Right cardiac atrium (tissue), 5 donors: ENCODE results near the gene ZSWIM6. TPM values are rescaled to one million over a fixed set of nuclear protein-coding genes. Genes with fewer than 3 reads are reported as not detected.

Experiments
- ATAC-seq, 2 donors: fragments of 200-7000 bp; cut with Tn5 transposase; one replicate each; pipeline versions ENCODE4 v1.8.0 to v1.9.1; 2020; ENCODE audit warnings: moderate library complexity in 2 of 2, mild to moderate bottlenecking in 1 of 2
- DNase-seq, 3 donors: peaks; one replicate each; pipeline ENCODE4 v3.0.0-alpha.2; 2020
- H3K27ac ChIP-seq: one replicate; pipeline ENCODE4 v1.5.1; 2013; ENCODE audit warnings: mild to moderate bottlenecking, low read length, control low read depth, moderate library complexity
- H3K27me3 ChIP-seq: one replicate; pipeline ENCODE4 v1.6.1; 2013; ENCODE audit not compliant: control insufficient read depth, insufficient read depth
- H3K4me1 ChIP-seq: one replicate; pipeline ENCODE4 v1.6.1; 2013; ENCODE audit warnings: low read length; ENCODE audit not compliant: control insufficient read depth, insufficient read depth
- H3K4me3 ChIP-seq: one replicate; pipeline ENCODE4 v1.5.1; 2013; ENCODE audit warnings: low read length, control low read depth
- H3K9me3 ChIP-seq: one replicate; pipeline ENCODE4 v1.6.1; 2013; ENCODE audit warnings: low read length; ENCODE audit not compliant: control insufficient read depth
- WGBS: extraction: QIAGEN DNeasy Blood & Tissue Kit; methylation state at CpG from one replicate; pipeline ENCODE4 v1.1.7; 2013; 5-methylcytosine and 5-hydroxymethylcytosine counted together
- intact Hi-C, 4 donors: fragments of 100-400 bp; cut with DNase I; formaldehyde crosslinking; loops; one replicate each; pipeline versions ENCODE4 v1.11.0 to v1.14.0; 2022 to 2023
- polyA plus RNA-seq: library from polyadenylated mRNA; stranded (reverse); fragments of 200-250 nt; gene quantifications from one replicate; pipeline ENCODE4 v1.2.3, GENCODE V29; 2013
- total RNA-seq, 4 donors: library from RNA; stranded (reverse); fragmentation: NEBNext Ultra II Directional; extraction: Animal tissue kit (Norgen Biotek cat#: 25700); gene quantifications; one replicate each; pipeline ENCODE4 v1.2.1, GENCODE V29; 2021
- donor health status: healthy with polysubstance abuse.
- donor health status: DM: no; HTN: yes; CAD: no.
- donor health status: DM: no; HTN: no; CAD: no.
- donor health status: DM: no; HTN: yes; CAD: no; lungs with severe emphysema.
- donor health status: DM: yes; HTN: yes; CAD: no.

ZSWIM6 gene
- total and polyA plus RNA-seq, 5 donors: 2.5 to 7.9 (median 6.8) TPM

GRCh38 chr5:61333321-61333953, 1.4 kb downstream of the ZSWIM6 start:
- DNase-seq (peak; percentile 50 to 81 (median 80)), ATAC-seq (peak in 1 of 2 donors; percentile 0)
- intact Hi-C loops: loop anchor here in 3 of 4 donors (5.0 to 10.0 kb wide), 5 partner anchors 71 to 324 kb away; partner anchors contain the start of gene SMIM15 (in 1 of the 3)
- peaks cover 4% of the 10 kb centered on the region for H3K4me1 ChIP-seq
- peak overlapping the region; percentile 94 for H3K4me3 ChIP-seq
- no peaks in the 10 kb centered on the region for H3K27me3 ChIP-seq
- WGBS: under 1% methylated on average over 71 of the region's 75 CpGs
- no peaks in the 10 kb centered on the region for H3K9me3 ChIP-seq
- peak overlapping the region; percentile 40 for H3K27ac ChIP-seq

GRCh38 chr5:61333954-61334867, 2.2 kb downstream of the ZSWIM6 start:
- Histone ChIP-seq H3K4me3 (peak overlapping the region; percentile 94), H3K27ac (no peak overlapping the region), H3K4me1 (peaks cover 4% of the 10 kb centered on the region), H3K27me3 (no peaks in the 10 kb centered on the region), H3K9me3 (no peaks in the 10 kb centered on the region)
- intact Hi-C loops: loop anchor here in 3 of 4 donors (5.0 to 10.0 kb wide), 5 partner anchors 71 to 323 kb away; partner anchors contain the start of gene SMIM15 (in 1 of the 3)
- WGBS: 12% methylated on average over 17 of the region's 17 CpGs
- no peak for ATAC-seq
- DNase-seq: no peak

GRCh38 chr5:61334868-61335615, 3.0 kb downstream of the ZSWIM6 start:
- Histone ChIP-seq H3K4me1 (peaks cover 4% of the 10 kb centered on the region), H3K27ac (no peak overlapping the region), H3K4me3 (peak overlapping the region; percentile 94), H3K9me3 (no peaks in the 10 kb centered on the region), H3K27me3 (no peaks in the 10 kb centered on the region)
- 36% methylated on average over 10 of the region's 10 CpGs for WGBS
- DNase-seq (no peak), ATAC-seq (no peak)
- intact Hi-C loops: loop anchor here in 3 of 4 donors (5.0 to 10.0 kb wide), 5 partner anchors 70 to 322 kb away; partner anchors contain the start of gene SMIM15 (in 1 of the 3)

GRCh38 chr5:61339764-61340163, 7.7 kb downstream of the ZSWIM6 start:
- H3K4me1 ChIP-seq: peaks cover 5% of the 10 kb centered on the region
- H3K9me3 ChIP-seq: no peaks in the 10 kb centered on the region
- no peak overlapping the region for H3K4me3 ChIP-seq
- intact Hi-C loops: loop anchor here in 2 of 4 donors (10.0 kb wide), 3 partner anchors 65 to 315 kb away; no protein-coding TSS in a partner anchor
- ATAC-seq: no peak
- DNase-seq: no peak
- no peak overlapping the region for H3K27ac ChIP-seq
- 69% methylated on average over 2 of the region's 2 CpGs for WGBS
- H3K27me3 ChIP-seq: no peaks in the 10 kb centered on the region

- WGBS: 63% methylated on average over 3 of the region's 3 CpGs
- ATAC-seq: peak in 1 of 2 donors; percentile 25
- Histone ChIP-seq H3K27ac (no peak overlapping the region), H3K27me3 (no peaks in the 10 kb centered on the region), H3K4me3 (no peak overlapping the region), H3K4me1 (peaks cover 2% of the 10 kb centered on the region), H3K9me3 (no peaks in the 10 kb centered on the region)
- intact Hi-C loops: no loop called here
- DNase-seq: no peak
These were observed 8.8 kb downstream of the ZSWIM6 start for GRCh38 chr5:61340775-61341361.

GRCh38 chr5:61342071-61342501, 10.0 kb downstream of the ZSWIM6 start:
- Histone ChIP-seq H3K27me3 (no peaks in the 10 kb centered on the region), H3K9me3 (no peaks in the 10 kb centered on the region), H3K4me1 (peaks cover 2% of the 10 kb centered on the region), H3K4me3 (no peak overlapping the region), H3K27ac (no peak overlapping the region)
- 79% methylated on average over 4 of the region's 4 CpGs for WGBS
- DNase-seq (no peak), ATAC-seq (peak in 1 of 2 donors; percentile 23)
- intact Hi-C loops: no loop called here

- DNase-seq: peak; percentile 63 to 85 (median 76)
- H3K4me1 ChIP-seq: peaks cover 4% of the 10 kb centered on the region
- peak; percentile 62 to 73 for ATAC-seq
These were observed 12.3 kb downstream of the ZSWIM6 start for GRCh38 chr5:61344187-61344944.

GRCh38 chr5:61346511-61346910, 14.5 kb downstream of the ZSWIM6 start:
- Histone ChIP-seq H3K9me3 (no peaks in the 10 kb centered on the region), H3K4me1 (peaks cover 6% of the 10 kb centered on the region), H3K27me3 (no peaks in the 10 kb centered on the region), H3K27ac (no peak overlapping the region), H3K4me3 (no peak overlapping the region)
- intact Hi-C loops: no loop called here
- DNase-seq (no peak), ATAC-seq (no peak)
- WGBS: 80% methylated on average over 2 of the region's 2 CpGs

More at GRCh38 chr5:61344187-61344944, 12.3 kb downstream of the ZSWIM6 start:
- no peaks in the 10 kb centered on the region for H3K9me3 ChIP-seq
- H3K27ac ChIP-seq: no peak overlapping the region
- H3K27me3 ChIP-seq: no peaks in the 10 kb centered on the region
- intact Hi-C loops: no loop called here
- no peak overlapping the region for H3K4me3 ChIP-seq
- WGBS: 44% methylated on average over 6 of the region's 6 CpGs

GRCh38 chr5:61347080-61347479, 15.0 kb downstream of the ZSWIM6 start:
- no peak overlapping the region for H3K27ac ChIP-seq
- no peaks in the 10 kb centered on the region for H3K9me3 ChIP-seq
- ATAC-seq (no peak), DNase-seq (no peak)
- intact Hi-C loops: no loop called here
- H3K4me1 ChIP-seq: peaks cover 9% of the 10 kb centered on the region
- 85% methylated on average over 3 of the region's 3 CpGs for WGBS
- H3K27me3 ChIP-seq: no peaks in the 10 kb centered on the region
- H3K4me3 ChIP-seq: no peak overlapping the region

- Histone ChIP-seq H3K4me1 (peaks cover 14% of the 10 kb centered on the region), H3K27ac (no peak overlapping the region)
These were observed 16.4 kb downstream of the ZSWIM6 start for GRCh38 chr5:61348447-61348846.

More at GRCh38 chr5:61348447-61348846, 16.4 kb downstream of the ZSWIM6 start:
- Histone ChIP-seq H3K4me3 (no peak overlapping the region), H3K27me3 (no peaks in the 10 kb centered on the region), H3K9me3 (no peaks in the 10 kb centered on the region)
- DNase-seq: no peak
- WGBS: 51% methylated on average over 2 of the region's 2 CpGs
- ATAC-seq: no peak
- intact Hi-C loops: no loop called here
